Measurements from ENCODE around the gene SKIDA1.
"Not testable (repeated sequence)": the region's sequence is repeated elsewhere in the genome, so short reads cannot be mapped to it uniquely, and the experiment has no call there.

Gene SKIDA1

GRCh38 chr10:21535976-21536375 is 10.5 kb upstream of the SKIDA1 start:
- not testable (repeated sequence) for H3K27me3 ChIP-seq (ENCODE audit: insufficient read depth, low read length); H3K27ac ChIP-seq (ENCODE audit: low read depth, low read length); H3K36me3 ChIP-seq (ENCODE audit: insufficient read depth, low read length); H2AFZ ChIP-seq (ENCODE audit: low read length, unreplicated experiment)
- Histone ChIP-seq H3K4me1 (ENCODE audit: control insufficient read depth, insufficient read depth, low read length, unreplicated experiment) (peaks cover 16% of the 10 kb centered on the region), H3K79me2 (ENCODE audit: control insufficient read depth, insufficient read depth, low read length, unreplicated experiment) (peaks cover 37% of the 10 kb centered on the region), H3K4me3 (ENCODE audit: low read depth, low read length) (peak overlapping the region; percentile 73; the same call in 1 of the 2 replicates)

- H3K27ac ChIP-seq (ENCODE audit: low read depth, low read length), result peak overlapping the region; percentile 26; the same call in 1 of the 2 replicates
- H3K4me3 ChIP-seq (ENCODE audit: low read depth, low read length), result peak overlapping the region; percentile 73
- H3K4me1 ChIP-seq (ENCODE audit: control insufficient read depth, insufficient read depth, low read length, unreplicated experiment), result peaks cover 20% of the 10 kb centered on the region
- H3K36me3 ChIP-seq (ENCODE audit: insufficient read depth, low read length), result peaks cover 10% of the 10 kb centered on the region; the same call in 1 of the 2 replicates
- no peak overlapping the region for H2AFZ ChIP-seq (ENCODE audit: low read length, unreplicated experiment)
- peaks cover 37% of the 10 kb centered on the region for H3K79me2 ChIP-seq (ENCODE audit: control insufficient read depth, insufficient read depth, low read length, unreplicated experiment)
- no peaks in the 10 kb centered on the region for H3K27me3 ChIP-seq (ENCODE audit: insufficient read depth, low read length)
These were observed 10.0 kb upstream of the SKIDA1 start for GRCh38 chr10:21535494-21535965.

- Histone ChIP-seq H3K27me3 (ENCODE audit: insufficient read depth, low read length) (no peaks in the 10 kb centered on the region), H3K27ac (ENCODE audit: low read depth, low read length) (peak overlapping the region; percentile 68)
These were observed 9.4 kb upstream of the SKIDA1 start for GRCh38 chr10:21534604-21535493.

GRCh38 chr10:21534280-21534586 is 8.8 kb upstream of the SKIDA1 start:
- peaks cover 9% of the 10 kb centered on the region; the same call in 1 of the 2 replicates for H3K36me3 ChIP-seq (ENCODE audit: insufficient read depth, low read length)
- peak overlapping the region; percentile 73 for H3K4me3 ChIP-seq (ENCODE audit: low read depth, low read length)
- H3K79me2 ChIP-seq (ENCODE audit: control insufficient read depth, insufficient read depth, low read length, unreplicated experiment), result peaks cover 33% of the 10 kb centered on the region
- H3K27me3 ChIP-seq (ENCODE audit: insufficient read depth, low read length), result no peaks in the 10 kb centered on the region
- no peak overlapping the region for H2AFZ ChIP-seq (ENCODE audit: low read length, unreplicated experiment)
- H3K4me1 ChIP-seq (ENCODE audit: control insufficient read depth, insufficient read depth, low read length, unreplicated experiment), result peaks cover 25% of the 10 kb centered on the region
- H3K27ac ChIP-seq (ENCODE audit: low read depth, low read length), result peak overlapping the region; percentile 68

More at GRCh38 chr10:21534604-21535493, 9.4 kb upstream of the SKIDA1 start:
- peaks cover 33% of the 10 kb centered on the region for H3K79me2 ChIP-seq (ENCODE audit: control insufficient read depth, insufficient read depth, low read length, unreplicated experiment)
- peaks cover 22% of the 10 kb centered on the region for H3K4me1 ChIP-seq (ENCODE audit: control insufficient read depth, insufficient read depth, low read length, unreplicated experiment)
- H3K4me3 ChIP-seq (ENCODE audit: low read depth, low read length), result peak overlapping the region; percentile 73
- H2AFZ ChIP-seq (ENCODE audit: low read length, unreplicated experiment), result no peak overlapping the region
- peaks cover 10% of the 10 kb centered on the region; the same call in 1 of the 2 replicates for H3K36me3 ChIP-seq (ENCODE audit: insufficient read depth, low read length)

GRCh38 chr10:21533467-21534279 is 8.2 kb upstream of the SKIDA1 start, which contains the start of gene MLLT10:
MLLT10 (plus strand) TSS chr10:21534232; CDS start chr10:21534645, 413 bp downstream.
- no peaks in the 10 kb centered on the region for H3K27me3 ChIP-seq (ENCODE audit: insufficient read depth, low read length)
- peak within 1 kb of the TSS; percentile 65 for H2AFZ ChIP-seq (ENCODE audit: low read length, unreplicated experiment)
- H3K4me1 ChIP-seq (ENCODE audit: control insufficient read depth, insufficient read depth, low read length, unreplicated experiment), result peaks cover 31% of the 10 kb centered on the region
- peaks cover 3% of the 10 kb centered on the region; the same call in 1 of the 2 replicates for H3K36me3 ChIP-seq (ENCODE audit: insufficient read depth, low read length)
- peak within 1 kb of the TSS; percentile 73 for H3K4me3 ChIP-seq (ENCODE audit: low read depth, low read length)
- H3K79me2 ChIP-seq (ENCODE audit: control insufficient read depth, insufficient read depth, low read length, unreplicated experiment), result peaks cover 30% of the 10 kb centered on the region
- peak within 1 kb of the TSS; percentile 68 for H3K27ac ChIP-seq (ENCODE audit: low read depth, low read length)

GRCh38 chr10:21532694-21533466 is 7.4 kb upstream of the SKIDA1 start:
- Histone ChIP-seq H3K27ac (ENCODE audit: low read depth, low read length) (peak overlapping the region; percentile 68), H3K79me2 (ENCODE audit: control insufficient read depth, insufficient read depth, low read length, unreplicated experiment) (peaks cover 27% of the 10 kb centered on the region), H3K27me3 (ENCODE audit: insufficient read depth, low read length) (no peaks in the 10 kb centered on the region), H3K4me1 (ENCODE audit: control insufficient read depth, insufficient read depth, low read length, unreplicated experiment) (peaks cover 34% of the 10 kb centered on the region), H2AFZ (ENCODE audit: low read length, unreplicated experiment) (peak overlapping the region; percentile 65), H3K36me3 (ENCODE audit: insufficient read depth, low read length) (no peaks in the 10 kb centered on the region), H3K4me3 (ENCODE audit: low read depth, low read length) (peak overlapping the region; percentile 73)

- Histone ChIP-seq H3K27ac (ENCODE audit: low read depth, low read length) (no peak overlapping the region), H3K36me3 (ENCODE audit: insufficient read depth, low read length) (no peaks in the 10 kb centered on the region), H3K4me3 (ENCODE audit: low read depth, low read length) (no peak overlapping the region), H2AFZ (ENCODE audit: low read length, unreplicated experiment) (no peak overlapping the region), H3K79me2 (ENCODE audit: control insufficient read depth, insufficient read depth, low read length, unreplicated experiment) (peaks cover 17% of the 10 kb centered on the region), H3K4me1 (ENCODE audit: control insufficient read depth, insufficient read depth, low read length, unreplicated experiment) (peaks cover 34% of the 10 kb centered on the region), H3K27me3 (ENCODE audit: insufficient read depth, low read length) (no peaks in the 10 kb centered on the region)
These were observed 5.7 kb upstream of the SKIDA1 start for GRCh38 chr10:21531164-21531563.

- Histone ChIP-seq H3K4me3 (ENCODE audit: low read depth, low read length) (no peak overlapping the region), H2AFZ (ENCODE audit: low read length, unreplicated experiment) (peak overlapping the region; percentile 32), H3K4me1 (ENCODE audit: control insufficient read depth, insufficient read depth, low read length, unreplicated experiment) (peaks cover 34% of the 10 kb centered on the region), H3K27ac (ENCODE audit: low read depth, low read length) (no peak overlapping the region), H3K27me3 (ENCODE audit: insufficient read depth, low read length) (no peaks in the 10 kb centered on the region), H3K36me3 (ENCODE audit: insufficient read depth, low read length) (no peaks in the 10 kb centered on the region), H3K79me2 (ENCODE audit: control insufficient read depth, insufficient read depth, low read length, unreplicated experiment) (peaks cover 12% of the 10 kb centered on the region)
These were observed 5.2 kb upstream of the SKIDA1 start for GRCh38 chr10:21530641-21531040.

GRCh38 chr10:21530168-21530567 is 4.7 kb upstream of the SKIDA1 start:
- H3K4me3 ChIP-seq (ENCODE audit: low read depth, low read length), result no peak overlapping the region
- H3K79me2 ChIP-seq (ENCODE audit: control insufficient read depth, insufficient read depth, low read length, unreplicated experiment), result peaks cover 7% of the 10 kb centered on the region
- no peak overlapping the region for H3K27ac ChIP-seq (ENCODE audit: low read depth, low read length)
- H3K36me3 ChIP-seq (ENCODE audit: insufficient read depth, low read length), result no peaks in the 10 kb centered on the region
- no peaks in the 10 kb centered on the region for H3K27me3 ChIP-seq (ENCODE audit: insufficient read depth, low read length)
- peaks cover 29% of the 10 kb centered on the region for H3K4me1 ChIP-seq (ENCODE audit: control insufficient read depth, insufficient read depth, low read length, unreplicated experiment)
- no peak overlapping the region for H2AFZ ChIP-seq (ENCODE audit: low read length, unreplicated experiment)
